Thoracic aorta (tissue), 2 donors: ENCODE data around the gene TUBGCP2. TPM values are rescaled to one million over a fixed set of nuclear protein-coding genes. Genes with fewer than 3 reads are reported as not detected.

Experiments used
- ATAC-seq: fragments of 150-250 bp; one replicate; pipeline ENCODE4 v1.8.0; 2017; ENCODE audit warnings: low read depth; ENCODE audit not compliant: insufficient number of reproducible peaks, low FRiP score
- DNase-seq: peaks from one replicate; pipeline ENCODE4 v3.0.0-alpha.2; 2020; ENCODE audit warnings: low spot score
- H3K27ac ChIP-seq, 2 donors: fragments of 200-600 bp; sonication (generic); 1 replicate in 1 of 2; 2 replicates in 1 of 2; pipeline ENCODE4 v1.5.1; 2016; ENCODE audit warnings: mild to moderate bottlenecking in 2 of 2, moderate library complexity in 2 of 2
- H3K27me3 ChIP-seq: fragments of 200-600 bp; sonication (generic); replicated peaks from 2 replicates; pipeline ENCODE4 v1.6.0; 2016; ENCODE audit warnings: mild to moderate bottlenecking; ENCODE audit not compliant: insufficient read depth
- H3K36me3 ChIP-seq: fragments of 200-600 bp; sonication (generic); one replicate; pipeline ENCODE4 v1.5.1; 2016
- H3K4me1 ChIP-seq, 2 donors: fragments of 200-600 bp; sonication (generic); 1 replicate in 1 of 2; 2 replicates in 1 of 2; pipeline versions ENCODE4 v1.5.1 to v1.6.0; 2016; ENCODE audit warnings: low read depth in 2 of 2, mild to moderate bottlenecking in 1 of 2; ENCODE audit not compliant: control insufficient read depth in 1 of 2
- H3K4me3 ChIP-seq: fragments of 200-600 bp; sonication (generic); 2 replicates; pipeline ENCODE4 v1.5.1; 2016; ENCODE audit warnings: mild to moderate bottlenecking
- H3K9me3 ChIP-seq: fragments of 200-600 bp; sonication (generic); 2 replicates; pipeline ENCODE4 v1.5.1; 2016
- CTCF ChIP-seq: fragments of 200-600 bp; sonication (generic); IDR thresholded peaks from one replicate; pipeline ENCODE4 v1.5.1; 2019; ENCODE audit warnings: antibody characterized with exemption
- total RNA-seq, 2 donors: library from RNA; depleted of rRNA; stranded (reverse); fragments of >200 nt; gene quantifications; one replicate each; pipeline versions ENCODE4 v1.1.0 to v1.2.3, GENCODE V29; 2016

The TUBGCP2 gene
- total RNA-seq, 2 donors from 2014 or later, result 51.2 to 65.5 TPM

- H3K36me3 ChIP-seq, result no peaks in the 10 kb centered on the region
- no peak overlapping the region for H3K4me3 ChIP-seq
- no peaks in the 10 kb centered on the region for H3K9me3 ChIP-seq
- peaks cover 6% of the 10 kb centered on the region for H3K27me3 ChIP-seq
- no peak overlapping the region for H3K27ac ChIP-seq
- DNase-seq, result no peak
- TF ChIP-seq CTCF, result no peak
- peaks cover 17 to 30% of the 10 kb centered on the region in 2 donors for H3K4me1 ChIP-seq
- no peak for ATAC-seq
Observed at GRCh38 chr10:133332936-133333699, 24.4 kb upstream of the TUBGCP2 start.

- Histone ChIP-seq H3K4me1 (peaks cover 9 to 25% of the 10 kb centered on the region in 2 donors), H3K27me3 (peaks cover 25% of the 10 kb centered on the region), H3K36me3 (no peaks in the 10 kb centered on the region), H3K4me3 (peak overlapping the region; percentile 53), H3K27ac (no peak overlapping the region), H3K9me3 (no peaks in the 10 kb centered on the region)
- peak; percentile 37 for DNase-seq
- peak; percentile 94 for TF ChIP-seq CTCF
- no peak for ATAC-seq
Observed at GRCh38 chr10:133329491-133330202, 21.0 kb upstream of the TUBGCP2 start.

GRCh38 chr10:133328358-133329343 lies 20.0 kb upstream of the TUBGCP2 start:
- no peak overlapping the region for H3K27ac ChIP-seq
- ATAC-seq (no peak), DNase-seq (no peak)
- no peak overlapping the region for H3K4me3 ChIP-seq
- H3K27me3 ChIP-seq, result peaks cover 25% of the 10 kb centered on the region
- TF ChIP-seq CTCF, result no peak
- peaks cover 9 to 24% of the 10 kb centered on the region in 2 donors for H3K4me1 ChIP-seq
- no peaks in the 10 kb centered on the region for H3K9me3 ChIP-seq
- H3K36me3 ChIP-seq, result no peaks in the 10 kb centered on the region

GRCh38 chr10:133327651-133328357 lies 19.1 kb upstream of the TUBGCP2 start:
- DNase-seq (no peak), ATAC-seq (no peak)
- no peak overlapping the region for H3K4me3 ChIP-seq
- H3K27ac ChIP-seq, result no peak overlapping the region
- H3K4me1 ChIP-seq, result peaks cover 9 to 24% of the 10 kb centered on the region in 2 donors
- no peak for TF ChIP-seq CTCF
- peaks cover 25% of the 10 kb centered on the region for H3K27me3 ChIP-seq
- no peaks in the 10 kb centered on the region for H3K36me3 ChIP-seq
- no peaks in the 10 kb centered on the region for H3K9me3 ChIP-seq
